ENCODE measurements around the gene SUSD3.

- TF ChIP-seq EZH2 (IDR thresholded peaks at IDR 0.05) (no peak), POLR2AphosphoS5 (IDR thresholded peaks at IDR 0.05; ENCODE audit: borderline replicate concordance, low read depth, low read length) (no peak)
Observed at GRCh38 chr9:93112864-93113389, 54.4 kb downstream of the SUSD3 start.
